ENCODE measurements around the gene UTRN. TPM values are rescaled to one million over a fixed set of nuclear protein-coding genes. Genes with fewer than 3 reads are reported as not detected.

UTRN gene
- total RNA-seq, 4 donors from 2014 or later = 86.8 to 336 (median 231) TPM

- Histone ChIP-seq H3K27ac (no peak overlapping the region), H3K36me3 (no peaks in the 10 kb centered on the region), H3K4me3 (no peak overlapping the region), H3K4me1 (peaks cover 0 to 3% of the 10 kb centered on the region in 2 donors), H3K27me3 (no peaks in the 10 kb centered on the region), H3K9me3 (no peaks in the 10 kb centered on the region)
- intact Hi-C loops (cut with DNase I; ENCODE audit: low total_unique reads) = no loop called here
- DNase-seq = no peak
- TF ChIP-seq POLR2A (IDR thresholded peaks at IDR 0.05) (no peak), CTCF (IDR thresholded peaks at IDR 0.05) (no peak)
Observed at GRCh38 chr6:144330017-144330987, 45.2 kb downstream of the UTRN start.

GRCh38 chr6:144331491-144331969 is 46.4 kb downstream of the UTRN start:
- H3K4me1 ChIP-seq = peaks cover 2 to 3% of the 10 kb centered on the region in 2 donors
- no peaks in the 10 kb centered on the region for H3K36me3 ChIP-seq
- no peak overlapping the region for H3K4me3 ChIP-seq
- H3K27me3 ChIP-seq = no peaks in the 10 kb centered on the region
- intact Hi-C loops (cut with DNase I; ENCODE audit: low total_unique reads) = no loop called here
- no peak for DNase-seq
- no peak for TF ChIP-seq POLR2A (IDR thresholded peaks at IDR 0.05)
- TF ChIP-seq CTCF (IDR thresholded peaks at IDR 0.05) = no peak
- H3K9me3 ChIP-seq = no peaks in the 10 kb centered on the region
- no peak overlapping the region for H3K27ac ChIP-seq

DNA sequence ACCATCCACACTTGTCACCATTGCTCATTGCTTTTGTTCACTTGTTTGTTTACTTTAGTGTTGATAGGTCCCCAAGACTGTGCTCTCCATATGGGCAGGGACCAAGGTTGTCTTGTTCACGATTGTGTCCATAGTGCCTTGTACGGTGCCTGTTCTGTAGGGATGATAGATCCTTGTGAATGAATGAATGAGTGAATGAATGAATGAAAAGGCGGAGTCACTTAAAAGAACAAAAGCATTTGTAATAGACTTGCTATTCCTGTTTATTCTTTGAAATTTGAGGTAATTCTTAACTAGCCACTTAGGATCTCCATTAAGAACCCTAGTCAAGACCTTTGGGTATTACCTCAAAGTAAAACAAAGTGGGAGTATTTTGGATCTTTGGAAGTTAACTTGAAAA is 47.0 kb downstream of the UTRN start:
- no peak for TF ChIP-seq CTCF (IDR thresholded peaks at IDR 0.05)
- no peak for TF ChIP-seq POLR2A (IDR thresholded peaks at IDR 0.05)
- Histone ChIP-seq H3K27ac (no peak overlapping the region), H3K36me3 (no peaks in the 10 kb centered on the region), H3K9me3 (no peaks in the 10 kb centered on the region), H3K4me1 (peaks cover 0 to 4% of the 10 kb centered on the region in 2 donors), H3K4me3 (no peak overlapping the region), H3K27me3 (no peaks in the 10 kb centered on the region)
- DNase-seq = no peak
- intact Hi-C loops (cut with DNase I; ENCODE audit: low total_unique reads) = no loop called here

GRCh38 chr6:144334150-144334708 is 49.1 kb downstream of the UTRN start:
- Histone ChIP-seq H3K9me3 (no peaks in the 10 kb centered on the region), H3K27ac (no peak overlapping the region), H3K4me1 (peaks cover 6 to 8% of the 10 kb centered on the region in 2 donors), H3K4me3 (no peak overlapping the region), H3K27me3 (no peaks in the 10 kb centered on the region), H3K36me3 (no peaks in the 10 kb centered on the region)
- intact Hi-C loops (cut with DNase I; ENCODE audit: low total_unique reads) = no loop called here
- TF ChIP-seq CTCF (IDR thresholded peaks at IDR 0.05) = no peak
- TF ChIP-seq POLR2A (IDR thresholded peaks at IDR 0.05) = no peak
- no peak for DNase-seq

Other genes with a start within 250 kb of the UTRN start
- 100 to 1,000 TPM in 2 of 4 donors, 10 to 100 TPM in 2; 46.6 to 166 (median 97.2) TPM for gene SF3B5, start 189.8 kb upstream of the UTRN start, total RNA-seq
- 1 to 10 TPM in 2 of 4 donors, under 1 TPM in 2; 0.77 to 6.2 (median 1.9) TPM for gene STX11, start 134.8 kb upstream of the UTRN start, total RNA-seq